Endodermal cell (in vitro differentiated cells): Measurements from ENCODE around the gene IP6K1. TPM values are rescaled to one million over a fixed set of nuclear protein-coding genes. Genes with fewer than 3 reads are reported as not detected.

Experiments used
- DNase-seq: peaks from one replicate; pipeline ENCODE4 v3.0.0-alpha.2; 2017
- H3K27ac ChIP-seq: 2 replicates; pipeline ENCODE4 v1.5.1; 2013; ENCODE audit warnings: mild to moderate bottlenecking, low read depth, low read length, moderate library complexity
- H3K27me3 ChIP-seq: 2 replicates; pipeline ENCODE4 v1.6.1; 2013; ENCODE audit warnings: mild to moderate bottlenecking, low read length, moderate library complexity; ENCODE audit not compliant: insufficient read depth, control insufficient read depth, poor library complexity, severe bottlenecking
- H3K36me3 ChIP-seq: 2 replicates; pipeline ENCODE4 v1.7.0; 2013; ENCODE audit warnings: mild to moderate bottlenecking, low read length, moderate library complexity; ENCODE audit not compliant: control insufficient read depth, insufficient read depth
- H3K4me1 ChIP-seq: one replicate; pipeline ENCODE4 v1.7.0; 2013; ENCODE audit warnings: low read length; ENCODE audit not compliant: control insufficient read depth, insufficient read depth
- H3K4me3 ChIP-seq: 2 replicates; pipeline ENCODE4 v1.5.1; 2013; ENCODE audit warnings: mild to moderate bottlenecking, low read length, moderate library complexity
- H3K9ac ChIP-seq: 2 replicates; pipeline ENCODE4 v1.6.1; 2013; ENCODE audit warnings: mild to moderate bottlenecking, low read length, moderate library complexity; ENCODE audit not compliant: poor library complexity, severe bottlenecking; ENCODE audit errors: extremely low read depth
- H3K9me3 ChIP-seq: 2 replicates; pipeline ENCODE4 v1.6.1; 2013; ENCODE audit warnings: mild to moderate bottlenecking, low read length, moderate library complexity; ENCODE audit not compliant: control insufficient read depth
- H3K27ac Mint-ChIP-seq: 2 replicates; pipeline ENCODE4 v1.8.0; 2020; ENCODE audit warnings: mixed read lengths
- H3K27me3 Mint-ChIP-seq: 2 replicates; pipeline ENCODE4 v1.8.0; 2021; ENCODE audit warnings: mild to moderate bottlenecking, mixed read lengths; ENCODE audit not compliant: insufficient read depth
- H3K36me3 Mint-ChIP-seq: 2 replicates; pipeline ENCODE4 v1.8.0; 2020; ENCODE audit warnings: low read depth, mixed read lengths
- H3K4me1 Mint-ChIP-seq: 2 replicates; pipeline ENCODE4 v1.8.0; 2020; ENCODE audit warnings: mixed read lengths
- H3K4me3 Mint-ChIP-seq: 2 replicates; pipeline ENCODE4 v1.8.0; 2020; ENCODE audit warnings: mild to moderate bottlenecking, moderate library complexity, mixed read lengths
- H3K9me3 Mint-ChIP-seq: 2 replicates; pipeline ENCODE4 v1.8.0; 2020; ENCODE audit warnings: mild to moderate bottlenecking, mixed read lengths
- WGBS, 2 experiments: methylation state at CpG; one replicate each; pipeline versions ENCODE4 v1.1.5 to v1.1.7; 2013; ENCODE audit warnings: missing lambda C conversion rate in 2 of 2, mixed read lengths in 1 of 2; ENCODE audit not compliant: insufficient coverage in 1 of 2, insufficient read length in 1 of 2; 5-methylcytosine and 5-hydroxymethylcytosine counted together
- total RNA-seq, 2 donors: library from RNA; stranded (reverse); fragmentation: NEBNext Ultra II Directional in 1 of 2; extraction: Animal tissue kit (Norgen Biotek cat#: 25700) in 1 of 2; gene quantifications; 2 replicates in 1 of 2; 3 replicates in 1 of 2; pipeline ENCODE4 v1.2.1, GENCODE V29; 2021
- TF ChIP-seq, protein P1 (sequence below): fragments of 200-600 bp; sonication (generic); conservative IDR thresholded peaks from 2 replicates; pipeline ENCODE4 v1.5.0; 2021; ENCODE audit warnings: antibody characterized with exemption, mild to moderate bottlenecking

IP6K1 gene
- total RNA-seq, 2 donors from 2014 or later, result 45.8 to 49.8 TPM

DNA sequence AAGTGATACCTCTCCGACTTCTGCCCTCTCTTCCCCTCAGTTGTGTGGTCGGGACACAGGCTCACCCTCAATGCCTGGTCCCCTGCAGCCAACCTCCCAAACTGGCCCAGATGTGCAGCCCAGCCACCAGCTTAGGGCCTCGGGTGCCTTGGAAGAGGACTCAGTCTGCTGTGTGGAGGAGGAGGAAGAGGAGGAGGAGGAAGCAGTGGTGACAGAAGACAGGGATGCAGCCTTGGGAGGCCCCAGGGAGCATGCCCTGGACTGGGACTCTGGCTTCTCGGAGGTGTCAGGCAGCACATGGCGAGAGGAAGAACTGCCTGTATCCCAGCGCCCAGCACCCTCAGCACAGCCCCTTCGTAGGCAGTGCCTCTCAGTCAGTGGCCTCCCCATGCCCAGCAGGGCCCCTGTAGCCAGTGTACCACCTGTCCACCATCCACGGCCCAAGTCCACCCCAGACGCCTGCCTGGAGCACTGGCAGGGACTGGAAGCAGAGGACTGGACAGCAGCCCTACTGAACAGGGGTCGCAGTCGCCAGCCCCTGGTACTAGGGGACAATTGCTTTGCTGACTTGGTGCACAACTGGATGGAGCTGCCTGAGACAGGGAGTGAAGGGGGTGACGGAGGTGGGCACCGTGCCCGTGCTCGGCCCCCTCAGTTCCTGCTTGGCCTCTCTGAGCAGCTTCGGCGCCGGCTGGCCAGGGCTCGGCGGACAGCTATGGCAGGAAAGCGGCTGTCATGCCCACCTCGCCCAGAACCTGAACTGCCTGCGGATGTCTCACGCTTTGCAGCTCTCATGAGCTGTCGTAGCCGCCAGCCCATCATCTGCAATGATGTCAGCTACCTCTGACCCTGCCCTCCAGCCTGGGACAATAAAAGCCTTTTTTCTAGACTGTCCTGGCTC lies 18.0 kb upstream of the IP6K1 start:
- TF ChIP-seq, protein P1, sequence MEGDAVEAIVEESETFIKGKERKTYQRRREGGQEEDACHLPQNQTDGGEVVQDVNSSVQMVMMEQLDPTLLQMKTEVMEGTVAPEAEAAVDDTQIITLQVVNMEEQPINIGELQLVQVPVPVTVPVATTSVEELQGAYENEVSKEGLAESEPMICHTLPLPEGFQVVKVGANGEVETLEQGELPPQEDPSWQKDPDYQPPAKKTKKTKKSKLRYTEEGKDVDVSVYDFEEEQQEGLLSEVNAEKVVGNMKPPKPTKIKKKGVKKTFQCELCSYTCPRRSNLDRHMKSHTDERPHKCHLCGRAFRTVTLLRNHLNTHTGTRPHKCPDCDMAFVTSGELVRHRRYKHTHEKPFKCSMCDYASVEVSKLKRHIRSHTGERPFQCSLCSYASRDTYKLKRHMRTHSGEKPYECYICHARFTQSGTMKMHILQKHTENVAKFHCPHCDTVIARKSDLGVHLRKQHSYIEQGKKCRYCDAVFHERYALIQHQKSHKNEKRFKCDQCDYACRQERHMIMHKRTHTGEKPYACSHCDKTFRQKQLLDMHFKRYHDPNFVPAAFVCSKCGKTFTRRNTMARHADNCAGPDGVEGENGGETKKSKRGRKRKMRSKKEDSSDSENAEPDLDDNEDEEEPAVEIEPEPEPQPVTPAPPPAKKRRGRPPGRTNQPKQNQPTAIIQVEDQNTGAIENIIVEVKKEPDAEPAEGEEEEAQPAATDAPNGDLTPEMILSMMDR, result no peak
- H3K4me1 Mint-ChIP-seq, result peaks cover 11% of the 10 kb centered on the region
- H3K4me3 ChIP-seq, result no peak overlapping the region

DNA sequence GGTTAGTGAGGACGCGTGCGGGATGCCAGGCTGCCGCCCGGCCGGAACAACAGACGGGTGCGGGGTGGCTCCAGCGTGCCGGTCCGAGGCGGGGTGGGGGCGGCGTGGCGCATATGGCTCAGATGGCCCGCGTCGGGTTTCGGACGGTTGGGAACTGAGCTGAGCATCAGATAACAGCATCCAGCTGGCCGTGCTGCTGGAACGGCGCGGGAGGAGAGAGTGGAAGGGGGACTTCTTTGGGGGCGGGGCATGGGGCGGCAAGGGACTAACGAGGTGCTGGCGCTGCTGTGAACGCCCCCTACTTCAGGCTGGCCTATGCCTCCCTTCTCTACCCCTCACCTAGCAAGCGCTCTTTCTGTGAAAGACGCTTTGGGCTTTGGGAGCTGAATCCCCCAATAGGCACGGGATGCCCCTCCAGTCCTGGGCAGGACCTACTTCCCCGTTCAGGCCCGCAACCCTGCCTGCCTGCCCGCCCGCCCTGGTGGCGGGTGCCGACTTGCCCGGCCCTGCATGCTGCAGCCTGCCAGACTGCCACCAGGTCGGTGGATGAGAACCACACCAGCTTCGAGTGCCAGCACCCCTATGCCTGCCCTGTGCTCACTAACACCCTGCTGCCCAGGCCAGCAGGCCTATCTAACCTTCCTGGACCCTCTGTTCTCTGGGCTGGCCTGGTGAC lies 17.3 kb upstream of the IP6K1 start:
- Histone ChIP-seq H3K36me3 (no peaks in the 10 kb centered on the region), H3K4me3 (peak overlapping the region; percentile 82), H3K4me1 (no peaks in the 10 kb centered on the region), H3K27me3 (peaks cover 50% of the 10 kb centered on the region), H3K9me3 (no peaks in the 10 kb centered on the region), H3K9ac (no peak overlapping the region), H3K27ac (peak overlapping the region; percentile 68)
- TF ChIP-seq, protein P1, result peak; percentile 35
- WGBS, 2 experiments, result 20 to 21% methylated on average over 23 to 41 of the region's 41 CpGs
- DNase-seq, result no peak
- peaks cover 11% of the 10 kb centered on the region for H3K4me1 Mint-ChIP-seq
- H3K4me3 Mint-ChIP-seq, result peak overlapping the region; percentile 71
- H3K9me3 Mint-ChIP-seq, result no peaks in the 10 kb centered on the region
- peaks cover 57% of the 10 kb centered on the region for H3K27me3 Mint-ChIP-seq
- no peaks in the 10 kb centered on the region for H3K36me3 Mint-ChIP-seq
- H3K27ac Mint-ChIP-seq, result no peak overlapping the region

More for the DNA sequence above, 18.0 kb upstream of the IP6K1 start:
- peaks cover 49% of the 10 kb centered on the region for H3K27me3 Mint-ChIP-seq
- no peaks in the 10 kb centered on the region for H3K36me3 ChIP-seq
- H3K27ac ChIP-seq, result no peak overlapping the region
- H3K36me3 Mint-ChIP-seq, result no peaks in the 10 kb centered on the region
- DNase-seq, result no peak
- H3K27ac Mint-ChIP-seq, result no peak overlapping the region
- H3K4me3 Mint-ChIP-seq, result no peak overlapping the region
- H3K27me3 ChIP-seq, result peaks cover 50% of the 10 kb centered on the region
- no peaks in the 10 kb centered on the region for H3K9me3 Mint-ChIP-seq
- 92 to 93% methylated on average over 22 to 26 of the region's 26 CpGs for WGBS, 2 experiments
- no peak overlapping the region for H3K9ac ChIP-seq
- H3K9me3 ChIP-seq, result no peaks in the 10 kb centered on the region
- no peaks in the 10 kb centered on the region for H3K4me1 ChIP-seq

DNA sequence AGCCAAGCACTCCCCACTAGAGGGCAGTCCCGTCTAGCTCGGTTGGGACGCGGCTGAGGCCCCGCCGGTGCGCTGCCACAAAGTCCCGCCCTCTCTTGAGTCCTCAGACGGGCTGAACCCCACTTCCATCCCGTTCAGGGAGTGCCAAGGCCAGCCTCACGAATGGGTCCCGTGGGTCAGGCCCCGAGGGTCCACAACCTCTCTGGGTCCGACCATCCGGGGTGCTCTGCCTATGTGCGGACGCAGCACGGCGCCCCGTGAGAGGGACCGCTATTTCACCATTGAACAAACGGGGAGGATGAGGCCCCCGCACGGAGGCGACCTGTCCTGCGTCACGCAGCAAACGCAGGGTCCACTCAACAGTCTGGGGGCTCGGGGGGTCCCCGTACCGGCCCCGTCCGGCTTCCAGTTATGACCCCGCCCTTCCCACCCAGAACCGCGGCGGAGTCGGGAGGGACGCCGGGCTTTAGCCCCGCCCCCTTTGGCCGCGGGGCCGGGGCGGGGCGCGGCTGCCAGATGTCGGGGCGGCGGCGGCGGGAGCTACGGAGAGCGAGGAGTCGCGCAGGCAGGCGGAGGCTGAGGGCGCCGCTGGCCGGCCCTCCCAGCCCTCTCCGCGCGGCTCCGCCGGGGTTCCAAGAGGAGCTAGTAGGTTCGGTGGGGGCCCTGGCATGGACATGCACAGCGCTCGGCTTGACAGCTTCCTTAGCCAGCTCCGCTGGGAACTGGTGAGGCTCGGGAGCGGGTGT lies 16.6 kb upstream of the IP6K1 start, which contains the start of gene INKA1:
Gene INKA1 (plus strand): TSS at position 543 of the 746 bp plus-strand sequence. CDS start 132 bp downstream, at position 675.
- Histone ChIP-seq H3K4me1 (no peaks in the 10 kb centered on the region), H3K27ac (peak within 1 kb of the TSS; percentile 68), H3K36me3 (no peaks in the 10 kb centered on the region), H3K4me3 (peak within 1 kb of the TSS; percentile 82), H3K9ac (no peak within 1 kb of the TSS), H3K27me3 (peaks cover 50% of the 10 kb centered on the region), H3K9me3 (no peaks in the 10 kb centered on the region)
- H3K27ac Mint-ChIP-seq, result no peak within 1 kb of the TSS
- H3K4me3 Mint-ChIP-seq, result peak within 1 kb of the TSS; percentile 71
- TF ChIP-seq, protein P1, result peak; percentile 95
- DNase-seq, result peak; percentile 96
- H3K9me3 Mint-ChIP-seq, result no peaks in the 10 kb centered on the region
- peaks cover 11% of the 10 kb centered on the region for H3K4me1 Mint-ChIP-seq
- H3K36me3 Mint-ChIP-seq, result no peaks in the 10 kb centered on the region
- H3K27me3 Mint-ChIP-seq, result peaks cover 57% of the 10 kb centered on the region
- WGBS, 2 experiments, result 0 to 1% methylated on average over 30 to 71 of the region's 71 CpGs
